MG63 (cell line): Measurements from ENCODE around the gene ERC1. TPM values are rescaled to one million over a fixed set of nuclear protein-coding genes. Genes with fewer than 3 reads are reported as not detected.
"Not testable (repeated sequence)": the region's sequence is repeated elsewhere in the genome, so short reads cannot be mapped to it uniquely, and the experiment has no call there.

Source experiments
- DNase-seq: peaks from one replicate; pipeline ENCODE4 v3.0.0-alpha.2; 2020
- H3K27me3 ChIP-seq: fragments of 250-450 bp; sonication (Bioruptor Pico); 2 replicates; pipeline ENCODE4 v1.5.1; 2020; ENCODE audit warnings: mild to moderate bottlenecking, moderate library complexity
- H3K36me3 ChIP-seq: fragments of 250-450 bp; sonication (Bioruptor Pico); 2 replicates; pipeline ENCODE4 v1.5.1; 2020; ENCODE audit warnings: mild to moderate bottlenecking, moderate library complexity
- H3K4me3 ChIP-seq: fragments of 250-450 bp; sonication (Bioruptor Pico); 2 replicates; pipeline ENCODE4 v1.5.1; 2020; ENCODE audit warnings: mild to moderate bottlenecking, moderate library complexity
- H3K9me3 ChIP-seq: fragments of 250-450 bp; sonication (Bioruptor Pico); 2 replicates; pipeline ENCODE4 v1.5.1; 2020; ENCODE audit warnings: mild to moderate bottlenecking, moderate library complexity
- total RNA-seq: library from RNA; depleted of rRNA; stranded (reverse); fragments of >200 nt; shearing (Covaris generic); gene quantifications from 2 replicates; pipeline ENCODE4 v1.2.3, GENCODE V29; 2014; ENCODE audit warnings: low replicate concordance

The ERC1 gene
- total RNA-seq, 1 experiment from 2014 or later, result 24.4 TPM

GRCh38 chr12:1313906-1314305, 322.9 kb downstream of the ERC1 start:
- Histone ChIP-seq H3K36me3 (peaks cover 37% of the 10 kb centered on the region), H3K4me3 (no peak overlapping the region), H3K27me3 (no peaks in the 10 kb centered on the region), H3K9me3 (peaks cover 11% of the 10 kb centered on the region)
- DNase-seq, result no peak

GRCh38 chr12:1314523-1314922, 323.5 kb downstream of the ERC1 start:
- Histone ChIP-seq H3K4me3 (no peak overlapping the region), H3K36me3 (peaks cover 37% of the 10 kb centered on the region), H3K9me3 (peaks cover 11% of the 10 kb centered on the region), H3K27me3 (no peaks in the 10 kb centered on the region)
- DNase-seq, result no peak

- peaks cover 35% of the 10 kb centered on the region for H3K36me3 ChIP-seq
- DNase-seq, H3K4me3 ChIP-seq, H3K27me3 ChIP-seq: not testable (repeated sequence)
- peaks cover 11% of the 10 kb centered on the region for H3K9me3 ChIP-seq
Measured at GRCh38 chr12:1316991-1317390, 326.0 kb downstream of the ERC1 start.

- Histone ChIP-seq H3K36me3 (peaks cover 21% of the 10 kb centered on the region), H3K27me3 (no peaks in the 10 kb centered on the region), H3K9me3 (peaks cover 11% of the 10 kb centered on the region), H3K4me3 (no peak overlapping the region)
- DNase-seq, result peak; percentile 75
Measured at GRCh38 chr12:1318327-1319031, 327.5 kb downstream of the ERC1 start.

GRCh38 chr12:1319212-1319611, 328.2 kb downstream of the ERC1 start:
- Histone ChIP-seq H3K27me3 (no peaks in the 10 kb centered on the region), H3K9me3 (peaks cover 8% of the 10 kb centered on the region), H3K36me3 (peaks cover 18% of the 10 kb centered on the region), H3K4me3 (no peak overlapping the region)
- no peak for DNase-seq

GRCh38 chr12:1320021-1320420, 329.0 kb downstream of the ERC1 start:
- no peaks in the 10 kb centered on the region; the same call in 1 of the 2 replicates for H3K9me3 ChIP-seq
- no peaks in the 10 kb centered on the region for H3K27me3 ChIP-seq
- no peak for DNase-seq
- H3K4me3 ChIP-seq, result no peak overlapping the region
- peaks cover 15% of the 10 kb centered on the region for H3K36me3 ChIP-seq

GRCh38 chr12:1322821-1323220, 331.8 kb downstream of the ERC1 start:
- no peaks in the 10 kb centered on the region for H3K9me3 ChIP-seq
- DNase-seq, result no peak
- no peaks in the 10 kb centered on the region for H3K27me3 ChIP-seq
- H3K36me3 ChIP-seq, result peaks cover 6% of the 10 kb centered on the region
- H3K4me3 ChIP-seq, result no peak overlapping the region

GRCh38 chr12:1324099-1324498, 333.1 kb downstream of the ERC1 start:
- no peak for DNase-seq
- Histone ChIP-seq H3K9me3 (no peaks in the 10 kb centered on the region), H3K36me3 (peaks cover 9% of the 10 kb centered on the region), H3K27me3 (no peaks in the 10 kb centered on the region), H3K4me3 (no peak overlapping the region)

GRCh38 chr12:1324910-1325309, 333.9 kb downstream of the ERC1 start:
- no peak for DNase-seq
- Histone ChIP-seq H3K27me3 (no peaks in the 10 kb centered on the region), H3K4me3 (no peak overlapping the region), H3K36me3 (peaks cover 9% of the 10 kb centered on the region), H3K9me3 (no peaks in the 10 kb centered on the region)

- Histone ChIP-seq H3K36me3 (peaks cover 9% of the 10 kb centered on the region), H3K9me3 (no peaks in the 10 kb centered on the region), H3K4me3 (no peak overlapping the region), H3K27me3 (no peaks in the 10 kb centered on the region)
- DNase-seq, result no peak
Measured at GRCh38 chr12:1325666-1326065, 334.6 kb downstream of the ERC1 start.

- no peak for DNase-seq
- H3K4me3 ChIP-seq, result no peak overlapping the region
- no peaks in the 10 kb centered on the region for H3K9me3 ChIP-seq
- peaks cover 9% of the 10 kb centered on the region for H3K36me3 ChIP-seq
- no peaks in the 10 kb centered on the region for H3K27me3 ChIP-seq
Measured at GRCh38 chr12:1326258-1326657, 335.2 kb downstream of the ERC1 start.

- no peaks in the 10 kb centered on the region for H3K9me3 ChIP-seq
- H3K27me3 ChIP-seq, result no peaks in the 10 kb centered on the region
- DNase-seq, result no peak
- H3K4me3 ChIP-seq, result no peak overlapping the region
- peaks cover 14% of the 10 kb centered on the region for H3K36me3 ChIP-seq
Measured at GRCh38 chr12:1328391-1328790, 337.4 kb downstream of the ERC1 start.

- no peak overlapping the region for H3K4me3 ChIP-seq
- no peaks in the 10 kb centered on the region for H3K27me3 ChIP-seq
- no peaks in the 10 kb centered on the region; the same call in 1 of the 2 replicates for H3K9me3 ChIP-seq
- peaks cover 8% of the 10 kb centered on the region for H3K36me3 ChIP-seq
- DNase-seq, result no peak
Measured at GRCh38 chr12:1329784-1330476, 338.9 kb downstream of the ERC1 start.

GRCh38 chr12:1330477-1330827, 339.4 kb downstream of the ERC1 start:
- no peak for DNase-seq
- H3K27me3 ChIP-seq, result no peaks in the 10 kb centered on the region
- peaks cover 3% of the 10 kb centered on the region for H3K9me3 ChIP-seq
- peaks cover 8% of the 10 kb centered on the region for H3K36me3 ChIP-seq
- H3K4me3 ChIP-seq, result no peak overlapping the region

GRCh38 chr12:1332327-1332726, 341.3 kb downstream of the ERC1 start:
- Histone ChIP-seq H3K36me3 (peaks cover 8% of the 10 kb centered on the region), H3K27me3 (no peaks in the 10 kb centered on the region)

GRCh38 chr12:1338483-1339177, 347.6 kb downstream of the ERC1 start:
- no peak overlapping the region for H3K4me3 ChIP-seq
- no peaks in the 10 kb centered on the region for H3K27me3 ChIP-seq
- 0 out of 2 replicates have a peak, but pooled peaks cover 2% of the 10 kb centered on the region for H3K36me3 ChIP-seq
- DNase-seq, result no peak
- peaks cover 3% of the 10 kb centered on the region for H3K9me3 ChIP-seq

More at GRCh38 chr12:1332327-1332726, 341.3 kb downstream of the ERC1 start:
- peaks cover 3% of the 10 kb centered on the region for H3K9me3 ChIP-seq
- no peak overlapping the region for H3K4me3 ChIP-seq
- DNase-seq, result no peak

- H3K9me3 ChIP-seq, DNase-seq: not testable (repeated sequence)
Measured at GRCh38 chr12:1339178-1339541, 348.1 kb downstream of the ERC1 start.

More at GRCh38 chr12:1339178-1339541, 348.1 kb downstream of the ERC1 start:
- not testable (repeated sequence) for H3K4me3 ChIP-seq, H3K36me3 ChIP-seq, H3K27me3 ChIP-seq
